ENCODE data around the gene DDC. TPM values are rescaled to one million over a fixed set of nuclear protein-coding genes. Genes with fewer than 3 reads are reported as not detected.
"Not testable (repeated sequence)": the region's sequence is repeated elsewhere in the genome, so short reads cannot be mapped to it uniquely, and the experiment has no call there.

Gene DDC
- total RNA-seq, 1 donor = not detected

DNA sequence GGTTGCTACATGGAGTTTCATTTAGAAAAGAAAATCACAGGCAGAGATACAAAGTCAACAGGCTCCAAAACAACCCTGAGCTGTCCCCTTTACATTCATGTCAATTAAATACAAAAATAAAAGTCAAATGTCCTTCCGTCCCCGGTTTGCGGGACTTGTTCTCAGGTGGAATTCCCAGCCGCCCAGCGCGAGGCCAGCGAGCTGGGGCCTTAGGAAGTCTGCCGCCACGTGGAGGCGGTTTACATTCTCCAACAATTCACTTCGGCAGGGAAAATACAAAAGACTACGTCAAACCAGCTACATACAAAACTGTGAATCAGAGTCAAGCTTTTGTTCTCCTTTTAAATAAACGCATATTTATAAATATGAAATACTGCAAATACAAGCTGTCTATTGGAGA, 25.3 kb upstream of the DDC start:
- no peak overlapping the region for H3K4me3 ChIP-seq (ENCODE audit: low read depth, low read length)
- TF ChIP-seq, protein P1, sequence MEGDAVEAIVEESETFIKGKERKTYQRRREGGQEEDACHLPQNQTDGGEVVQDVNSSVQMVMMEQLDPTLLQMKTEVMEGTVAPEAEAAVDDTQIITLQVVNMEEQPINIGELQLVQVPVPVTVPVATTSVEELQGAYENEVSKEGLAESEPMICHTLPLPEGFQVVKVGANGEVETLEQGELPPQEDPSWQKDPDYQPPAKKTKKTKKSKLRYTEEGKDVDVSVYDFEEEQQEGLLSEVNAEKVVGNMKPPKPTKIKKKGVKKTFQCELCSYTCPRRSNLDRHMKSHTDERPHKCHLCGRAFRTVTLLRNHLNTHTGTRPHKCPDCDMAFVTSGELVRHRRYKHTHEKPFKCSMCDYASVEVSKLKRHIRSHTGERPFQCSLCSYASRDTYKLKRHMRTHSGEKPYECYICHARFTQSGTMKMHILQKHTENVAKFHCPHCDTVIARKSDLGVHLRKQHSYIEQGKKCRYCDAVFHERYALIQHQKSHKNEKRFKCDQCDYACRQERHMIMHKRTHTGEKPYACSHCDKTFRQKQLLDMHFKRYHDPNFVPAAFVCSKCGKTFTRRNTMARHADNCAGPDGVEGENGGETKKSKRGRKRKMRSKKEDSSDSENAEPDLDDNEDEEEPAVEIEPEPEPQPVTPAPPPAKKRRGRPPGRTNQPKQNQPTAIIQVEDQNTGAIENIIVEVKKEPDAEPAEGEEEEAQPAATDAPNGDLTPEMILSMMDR (IDR thresholded peaks at IDR 0.05; ENCODE audit: insufficient read depth, low read depth, low read length) = no peak
- no peak for DNase-seq (ENCODE audit: low read depth)

DNA sequence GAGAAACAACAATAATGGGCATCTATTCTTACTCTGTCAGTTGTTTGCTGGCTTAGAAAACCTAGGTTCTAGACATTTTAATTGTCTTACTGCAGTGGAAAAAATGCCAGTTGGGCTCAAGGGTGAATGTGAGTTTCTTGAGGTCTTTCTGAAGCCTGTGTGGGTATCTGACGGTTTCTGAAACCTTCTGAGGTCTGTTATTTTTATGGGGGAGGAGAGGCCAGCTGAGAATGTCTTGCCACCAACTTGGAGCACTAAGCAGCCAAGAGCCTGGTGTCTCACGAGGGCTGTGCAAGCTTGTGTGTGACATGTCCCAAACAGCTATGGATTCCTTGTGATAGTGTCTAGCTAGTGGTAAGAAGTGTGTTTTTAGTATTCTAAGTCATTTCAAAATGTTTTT, 24.2 kb upstream of the DDC start:
- TF ChIP-seq, protein P1 (IDR thresholded peaks at IDR 0.05; ENCODE audit: insufficient read depth, low read depth, low read length) = no peak
- DNase-seq (ENCODE audit: low read depth) = no peak
- no peak overlapping the region for H3K4me3 ChIP-seq (ENCODE audit: low read depth, low read length)

DNA sequence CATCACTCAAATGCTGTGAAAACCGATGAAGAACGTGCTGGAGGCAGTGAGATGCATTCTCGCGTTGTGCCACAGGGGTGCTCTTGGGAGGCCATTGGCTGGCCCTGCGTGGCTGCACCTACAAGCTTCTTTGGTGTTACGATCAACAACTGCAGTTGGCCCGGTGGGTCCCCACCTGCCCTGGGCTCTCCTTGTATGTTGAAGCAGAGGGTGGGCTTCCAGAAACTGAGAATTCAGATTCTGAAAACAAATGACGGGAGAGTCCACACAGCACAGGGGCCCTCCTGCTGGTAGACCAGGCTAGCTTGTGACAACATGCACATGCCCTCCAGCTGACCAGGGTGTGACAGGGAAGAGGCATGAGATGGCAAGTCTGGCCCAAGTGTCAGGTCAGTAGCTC, 23.7 kb upstream of the DDC start:
- DNase-seq (ENCODE audit: low read depth) = no peak
- H3K4me3 ChIP-seq (ENCODE audit: low read depth, low read length) = no peak overlapping the region
- TF ChIP-seq, protein P1 (IDR thresholded peaks at IDR 0.05; ENCODE audit: insufficient read depth, low read depth, low read length) = peak; percentile 25

DNA sequence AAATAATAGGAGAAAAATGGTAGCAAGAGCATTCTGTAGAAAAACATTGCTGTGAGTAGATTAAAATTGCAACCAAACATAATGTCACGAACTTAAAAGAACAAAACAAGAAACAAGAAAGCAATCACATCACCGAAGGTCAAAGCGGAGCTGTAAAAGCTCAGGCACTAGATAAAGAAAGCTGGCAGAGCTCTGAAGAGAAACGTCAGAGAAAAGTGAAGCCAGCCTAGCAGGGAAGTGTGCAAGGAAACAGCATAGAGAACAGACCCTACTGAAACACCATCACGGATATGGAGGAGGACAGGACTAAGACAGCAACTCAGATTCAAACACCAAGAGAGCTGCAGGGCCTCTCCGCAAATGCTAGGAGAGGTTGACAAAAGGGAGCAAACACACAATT, 22.5 kb upstream of the DDC start:
- no peak for DNase-seq (ENCODE audit: low read depth)
- TF ChIP-seq, protein P1 (IDR thresholded peaks at IDR 0.05; ENCODE audit: insufficient read depth, low read depth, low read length) = no peak
- H3K4me3 ChIP-seq (ENCODE audit: low read depth, low read length) = no peak overlapping the region

DNA sequence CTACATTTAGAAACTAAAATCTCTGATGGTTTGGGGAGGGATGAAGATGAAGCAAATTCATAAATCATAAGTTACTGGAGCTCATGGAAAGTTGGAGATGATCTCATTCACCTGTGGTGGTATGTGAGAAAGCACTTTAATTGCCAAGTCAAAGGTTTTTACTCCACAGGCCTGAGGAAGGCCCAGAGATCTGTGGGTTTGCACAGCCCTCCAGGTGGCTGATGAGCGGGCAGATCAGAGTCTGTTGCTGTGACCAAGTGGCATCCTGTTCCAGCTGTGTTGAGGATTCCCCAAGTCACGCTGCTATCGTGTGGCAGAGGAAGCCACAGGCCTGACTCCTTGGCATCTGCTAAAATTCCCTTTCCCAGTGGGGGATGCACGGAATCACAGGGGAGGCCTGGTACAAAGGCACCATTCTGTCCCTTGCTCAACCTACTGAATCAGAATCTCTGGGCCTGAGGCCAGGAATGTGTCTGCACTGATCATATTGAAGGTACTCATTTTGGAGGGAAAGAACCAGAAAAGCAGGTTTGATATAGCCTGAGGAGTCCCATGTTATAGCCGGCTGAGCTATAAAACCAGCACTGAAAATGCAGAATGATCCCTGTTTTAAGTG, 19.7 kb upstream of the DDC start:
- H3K4me3 ChIP-seq (ENCODE audit: low read depth, low read length) = no peak overlapping the region
- TF ChIP-seq, protein P1 (IDR thresholded peaks at IDR 0.05; ENCODE audit: insufficient read depth, low read depth, low read length) = no peak
- no peak for DNase-seq (ENCODE audit: low read depth)

DNA sequence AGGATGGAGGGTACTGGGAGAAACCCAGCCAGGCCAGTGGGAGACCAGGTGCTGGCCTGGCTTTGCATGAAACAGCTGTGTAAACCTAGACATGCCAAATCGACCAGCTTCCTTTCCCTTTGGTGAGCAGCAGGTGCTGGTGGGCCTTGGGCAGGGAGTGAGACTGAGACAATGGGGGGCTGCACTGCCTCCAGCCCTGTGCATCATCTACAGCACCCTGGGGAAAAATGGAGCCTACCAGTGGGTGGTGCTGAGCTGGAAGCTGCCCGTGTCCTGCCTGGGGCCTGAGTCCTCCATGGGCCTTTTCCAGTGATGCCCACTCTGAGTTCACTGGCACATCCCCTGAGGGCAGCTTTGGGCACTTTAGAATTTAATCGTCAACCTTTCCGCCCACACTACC, 19.2 kb upstream of the DDC start:
- no peak for DNase-seq (ENCODE audit: low read depth)
- H3K4me3 ChIP-seq (ENCODE audit: low read depth, low read length) = no peak overlapping the region
- TF ChIP-seq, protein P1 (IDR thresholded peaks at IDR 0.05; ENCODE audit: insufficient read depth, low read depth, low read length) = no peak

DNA sequence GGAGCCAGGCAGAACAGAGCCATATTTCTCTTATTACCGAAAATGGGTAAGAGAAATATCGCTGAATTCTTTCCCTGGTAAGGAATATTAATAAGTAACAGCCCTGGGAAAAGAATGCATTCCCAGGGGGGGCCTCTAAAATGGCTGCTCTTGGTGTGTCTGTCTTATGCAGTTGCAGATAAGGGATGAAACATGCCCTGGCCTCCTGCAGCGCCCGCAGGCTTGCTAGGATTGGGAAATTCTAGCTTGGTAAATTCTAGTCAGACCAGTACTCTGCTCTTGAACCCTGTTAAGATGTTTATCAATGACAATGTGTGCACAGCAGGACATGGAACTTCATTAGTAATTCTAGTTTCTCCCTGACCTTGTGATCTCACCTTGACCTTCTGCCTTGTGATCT, 18.1 kb upstream of the DDC start:
- DNase-seq (ENCODE audit: low read depth); H3K4me3 ChIP-seq (ENCODE audit: low read depth, low read length): not testable (repeated sequence)

DNA sequence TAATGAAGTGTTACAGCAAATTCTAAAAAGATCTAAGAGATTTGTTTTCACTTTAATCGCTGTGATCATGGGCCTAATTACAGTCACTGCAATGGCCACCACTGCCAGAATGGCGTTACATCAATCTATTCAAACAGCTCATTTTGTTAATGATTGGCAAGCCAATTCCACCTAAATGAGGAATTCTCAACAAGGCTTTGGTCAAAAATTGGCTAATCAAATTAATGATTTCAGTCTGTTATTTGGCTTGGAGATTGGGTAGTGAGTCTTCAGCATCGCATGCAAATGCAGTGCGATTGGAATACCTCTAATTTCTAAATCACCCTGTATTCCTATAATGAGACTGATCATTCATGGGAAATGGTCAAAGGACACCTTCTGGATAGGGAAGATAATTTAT, 17.1 kb upstream of the DDC start:
- DNase-seq (ENCODE audit: low read depth); H3K4me3 ChIP-seq (ENCODE audit: low read depth, low read length): not testable (repeated sequence)

DNA sequence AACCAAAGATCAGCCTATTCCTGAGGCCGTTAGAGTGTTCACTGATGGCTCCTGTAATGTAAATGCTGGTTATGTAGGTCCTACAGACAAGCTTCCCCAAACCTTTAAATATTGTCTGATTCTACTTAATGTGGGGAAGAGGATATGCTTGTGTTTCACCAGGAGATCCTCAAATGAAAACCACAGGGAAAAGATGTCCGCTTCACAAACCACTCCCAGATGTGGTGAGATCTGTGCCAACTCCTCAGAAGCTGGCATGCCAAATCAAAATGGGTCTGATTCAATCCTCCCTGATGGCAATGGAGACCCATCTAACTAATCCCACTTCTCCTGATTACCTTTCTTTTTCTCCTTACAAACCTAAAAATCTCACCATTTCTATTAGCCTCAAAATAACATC, 15.5 kb upstream of the DDC start:
- DNase-seq (ENCODE audit: low read depth); H3K4me3 ChIP-seq (ENCODE audit: low read depth, low read length): not testable (repeated sequence)
